HEK293T (cell line): ENCODE measurements around the gene SFI1.

ENCODE experiments used
- LEF1 ChIP-seq: fragments of 450-650 bp; IDR thresholded peaks from 2 replicates; pipeline ENCODE4 v1.6.1; 2017; ENCODE audit warnings: mild to moderate bottlenecking, borderline replicate concordance
- PKNOX1 ChIP-seq: fragments of 450-650 bp; IDR thresholded peaks from 2 replicates; pipeline ENCODE4 v1.6.1; 2016

GRCh38 chr22:31619611-31620300 is 123.4 kb downstream of the SFI1 start:
- TF ChIP-seq PKNOX1 (no peak), LEF1 (no peak)
